Heart left ventricle (tissue), 16 donors: ENCODE results near the gene MAP6. TPM values are rescaled to one million over a fixed set of nuclear protein-coding genes. Genes with fewer than 3 reads are reported as not detected.

ENCODE experiments used
- ATAC-seq, 4 donors: fragments of 200-7000 bp; cut with Tn5 transposase; one replicate each; pipeline ENCODE4 v1.9.1; 2020 to 2022; ENCODE audit warnings: moderate library complexity in 4 of 4, mild to moderate bottlenecking in 3 of 4, moderate number of reproducible peaks in 1 of 4
- DNase-seq, 5 donors: peaks; one replicate each; pipeline ENCODE4 v3.0.0-alpha.2; 2020
- H3K27ac ChIP-seq, 12 donors: fragments of 200-600 bp; sonication (generic) in 4 of 12; one replicate each; pipeline versions ENCODE4 v1.5.0 to v1.8.0; 2016 to 2022; ENCODE audit warnings: mild to moderate bottlenecking in 2 of 12
- H3K27me3 ChIP-seq, 9 donors: fragments of 200-600 bp; sonication (generic) in 2 of 9; one replicate each; pipeline versions ENCODE4 v1.5.1 to v1.8.0; 2016 to 2022; ENCODE audit warnings: mild to moderate bottlenecking in 3 of 9
- H3K36me3 ChIP-seq, 9 donors: fragments of 200-600 bp; sonication (generic) in 2 of 9; one replicate each; pipeline versions ENCODE4 v1.5.0 to v1.8.0; 2018 to 2022; ENCODE audit warnings: mild to moderate bottlenecking in 2 of 9
- H3K4me1 ChIP-seq, 12 donors: fragments of 200-600 bp; sonication (generic) in 4 of 12; one replicate each; pipeline versions ENCODE4 v1.5.0 to v1.8.0; 2016 to 2022; ENCODE audit warnings: mild to moderate bottlenecking in 3 of 12
- H3K4me3 ChIP-seq, 12 donors: fragments of 200-600 bp; sonication (generic) in 4 of 12; one replicate each; pipeline versions ENCODE4 v1.5.0 to v1.8.0; 2017 to 2022; ENCODE audit warnings: mild to moderate bottlenecking in 9 of 12, moderate library complexity in 4 of 12
- H3K9me3 ChIP-seq, 12 donors: fragments of 200-600 bp; sonication (generic) in 4 of 12; one replicate each; pipeline versions ENCODE4 v1.5.0 to v1.8.0; 2016 to 2022; ENCODE audit warnings: mild to moderate bottlenecking in 1 of 12
- CTCF ChIP-seq, 12 donors: fragments of 200-600 bp; sonication (generic) in 4 of 12; IDR thresholded peaks; one replicate each; pipeline versions ENCODE4 v1.5.0 to v1.8.0; 2018 to 2022; ENCODE audit warnings: antibody characterized with exemption in 12 of 12, mild to moderate bottlenecking in 5 of 12
- POLR2A ChIP-seq, 2 donors: fragments of 450-650 bp; IDR thresholded peaks; one replicate each; pipeline ENCODE4 v1.6.1; 2017; ENCODE audit warnings: antibody characterized with exemption in 2 of 2, mild to moderate bottlenecking in 2 of 2, moderate library complexity in 2 of 2
- WGBS, 4 donors: extraction: QIAGEN DNeasy Blood & Tissue Kit in 2 of 4; methylation state at CpG; one replicate each; pipeline versions ENCODE4 v1.1.5 to v1.1.7; 2013 to 2018; 5-methylcytosine and 5-hydroxymethylcytosine counted together
- intact Hi-C, 10 donors: fragments of 100-400 bp; cut with DNase I; formaldehyde crosslinking; loops; one replicate each; pipeline versions ENCODE4 v1.11.1 to v1.14.2; 2022
- polyA plus RNA-seq, 2 donors: library from polyadenylated mRNA; stranded (reverse); fragments of 200-250 nt; gene quantifications; one replicate each; pipeline ENCODE4 v1.2.3, GENCODE V29; 2013
- total RNA-seq, 9 donors: library from RNA; depleted of rRNA in 2 of 9; stranded (reverse); fragments of >200 nt in 2 of 9; fragmentation: NEBNext Ultra II Directional in 3 of 9; extraction: Animal tissue kit (Norgen Biotek cat#: 25700) in 3 of 9; gene quantifications; one replicate each; pipeline versions ENCODE4 v1.1.0 to v1.2.4, GENCODE V29; 2016 to 2023
- donor health status: ischemic (EF 13 %, LVEDD 7.1; RV severe dilation, severe dysfunction).
- donor health status: healthy with polysubstance abuse.
- donor health status: DM: no; HTN: yes; CAD: no.
- donor health status: DM: no; HTN: no; CAD: no.
- donor health status: ischemic (EF 25% LVEDD 6.9; RV normal size, moderate dysfunction).
- donor health status: ischemic (EF 25% LVEDD 5.7; RV mildly dilated, moderate dysfunction).
- donor health status: healthy.
- donor health status: DM: yes; HTN: yes; CAD: no.
- donor health status: ischemic (EF 35%, LVEDD 5.7; RV mildly dilated, moderate dysfunction).
- donor health status: nonischemic (EF 11% LVEDD 7.7; RV severe dilation, severe dysfunction).
- donor health status: DM: yes; HTN: yes; CAD: no.
- donor health status: PGD.
- donor health status: ischemic (EF 29% LVEDD 5.4; RV normal size, mild dysfunction).
- donor health status: nonischemic (EF 23%, LVEDD 6.1; RV moderate dilation, normal function).

The MAP6 gene
- total and polyA plus RNA-seq, 11 donors = 0.98 to 10.0 (median 4.8) TPM

GRCh38 chr11:75644370-75644769 lies 24.5 kb downstream of the MAP6 start:
- DNase-seq (no peak), ATAC-seq (no peak)
- TF ChIP-seq POLR2A (IDR thresholded peaks at IDR 0.05) = no peak
- TF ChIP-seq CTCF (IDR thresholded peaks at IDR 0.05) = no peak
- no peak overlapping the region for H3K27ac ChIP-seq
- no peaks in the 10 kb centered on the region for H3K9me3 ChIP-seq
- H3K4me3 ChIP-seq = no peak overlapping the region
- intact Hi-C loops = no loop called here
- no peaks in the 10 kb centered on the region for H3K36me3 ChIP-seq
- no peaks in the 10 kb centered on the region for H3K27me3 ChIP-seq
- H3K4me1 ChIP-seq = peaks cover 0 to 10% (median 6%) of the 10 kb centered on the region in 12 donors

GRCh38 chr11:75642402-75643113 lies 26.3 kb downstream of the MAP6 start:
- TF ChIP-seq CTCF (IDR thresholded peaks at IDR 0.05) = no peak
- no peak for TF ChIP-seq POLR2A (IDR thresholded peaks at IDR 0.05)
- intact Hi-C loops = no loop called here
- H3K27ac ChIP-seq = no peak overlapping the region
- ATAC-seq = no peak
- no peaks in the 10 kb centered on the region for H3K9me3 ChIP-seq
- H3K36me3 ChIP-seq = no peaks in the 10 kb centered on the region
- no peak overlapping the region for H3K4me3 ChIP-seq
- WGBS, 4 donors = 84 to 93% (median 89%) methylated on average over 2 of the region's 2 CpGs
- H3K27me3 ChIP-seq = no peaks in the 10 kb centered on the region
- no peak for DNase-seq
- H3K4me1 ChIP-seq = peaks cover 0 to 12% (median 7%) of the 10 kb centered on the region in 12 donors

GRCh38 chr11:75639762-75640181 lies 29.1 kb downstream of the MAP6 start:
- Histone ChIP-seq H3K4me1 (peaks cover 0 to 23% (median 10%) of the 10 kb centered on the region in 12 donors), H3K36me3 (no peaks in the 10 kb centered on the region), H3K4me3 (peak overlapping the region in 1 of 12 donors; percentile 32), H3K27me3 (no peaks in the 10 kb centered on the region), H3K27ac (no peak overlapping the region), H3K9me3 (no peaks in the 10 kb centered on the region)
- 8 to 10% (median 10%) methylated on average over 4 of the region's 4 CpGs for WGBS, 4 donors
- ATAC-seq = peak; percentile 89 to 96 (median 92)
- TF ChIP-seq CTCF (IDR thresholded peaks at IDR 0.05) (no peak), POLR2A (IDR thresholded peaks at IDR 0.05) (no peak)
- peak; percentile 72 to 86 (median 78) for DNase-seq
- intact Hi-C loops = no loop called here

GRCh38 chr11:75637998-75638397 lies 30.8 kb downstream of the MAP6 start:
- ATAC-seq (no peak), DNase-seq (no peak)
- intact Hi-C loops = no loop called here
- no peaks in the 10 kb centered on the region for H3K36me3 ChIP-seq
- no peak overlapping the region for H3K4me3 ChIP-seq
- no peaks in the 10 kb centered on the region for H3K9me3 ChIP-seq
- no peaks in the 10 kb centered on the region for H3K27me3 ChIP-seq
- H3K27ac ChIP-seq = no peak overlapping the region
- 93 to 100% (median 97%) methylated on average over 1 of the region's 1 CpG for WGBS, 4 donors
- H3K4me1 ChIP-seq = peaks cover 0 to 29% (median 11%) of the 10 kb centered on the region in 12 donors
- TF ChIP-seq CTCF (IDR thresholded peaks at IDR 0.05) (no peak), POLR2A (IDR thresholded peaks at IDR 0.05) (no peak)
